H1 (cell line): ENCODE results near the gene NUBPL. TPM values are rescaled to one million over a fixed set of nuclear protein-coding genes. Genes with fewer than 3 reads are reported as not detected.

Experiments used
- CTCF ChIA-PET: fragments of 300-600 bp; sonication (Branson Sonifier 250); formaldehyde crosslinking; loops from one replicate; lab custom pipeline; 2021; ENCODE audit not compliant: partially characterized antibody; lab: Charles Lee
- POLR2A ChIA-PET: fragments of 300-600 bp; sonication (Branson Sonifier 250); formaldehyde crosslinking; loops from one replicate; lab custom pipeline; 2021; ENCODE audit warnings: inconsistent platforms; ENCODE audit not compliant: partially characterized antibody; lab: Charles Lee
- DNase-seq, 2 experiments: peaks; one replicate each; pipeline versions ENCODE4 v3.0.0 to v3.0.0-alpha.2; 2010 to 2022; ENCODE audit warnings: low spot score in 2 of 2, low read depth in 1 of 2, mixed read lengths in 1 of 2
- FAIRE-seq: peaks from 2 replicates; lab custom pipeline; 2011; peaks lifted over from hg19 to GRCh38; lab: Jason Lieb, UNC
- H2AFZ ChIP-seq: 2 replicates; pipeline ENCODE4 v1.8.1; 2012; ENCODE audit warnings: low read length, inconsistent platforms
- H2AK5ac ChIP-seq: 2 replicates; pipeline ENCODE4 v1.6.1; 2013; ENCODE audit warnings: low read depth, low read length
- H2BK120ac ChIP-seq: replicated peaks from 2 replicates; pipeline ENCODE3; 2013; ENCODE audit warnings: low read depth, low read length, inconsistent platforms
- H2BK12ac ChIP-seq: 2 replicates; pipeline ENCODE4 v1.6.1; 2013; ENCODE audit warnings: low read depth, low read length
- H2BK15ac ChIP-seq: 2 replicates; pipeline ENCODE4 v1.6.1; 2013; ENCODE audit warnings: low read length
- H2BK20ac ChIP-seq: 2 replicates; pipeline ENCODE4 v1.6.1; 2013; ENCODE audit warnings: low read length
- H2BK5ac ChIP-seq: 2 replicates; pipeline ENCODE4 v1.6.1; 2013; ENCODE audit warnings: low read depth, low read length
- H3K14ac ChIP-seq: 2 replicates; pipeline ENCODE4 v1.6.1; 2013; ENCODE audit warnings: inconsistent platforms; ENCODE audit not compliant: insufficient read length
- H3K18ac ChIP-seq: 2 replicates; pipeline ENCODE4 v1.6.1; 2013; ENCODE audit warnings: low read length; ENCODE audit errors: extremely low read depth
- H3K23ac ChIP-seq: 2 replicates; pipeline ENCODE4 v1.6.1; 2013; ENCODE audit warnings: inconsistent platforms; ENCODE audit not compliant: insufficient read length
- H3K23me2 ChIP-seq: 2 replicates; pipeline ENCODE4 v1.6.1; 2013; ENCODE audit warnings: low read depth, low read length
- H3K27ac ChIP-seq: 2 replicates; pipeline ENCODE4 v1.6.1; 2011; ENCODE audit warnings: low read depth, low read length, inconsistent platforms
- H3K27me3 ChIP-seq, 4 experiments: replicated peaks in 1 of 4; 1 replicate in 1 of 4; 2 replicates in 3 of 4; pipeline versions ENCODE4 v1.6.1 to v1.8.1; 2011 to 2013; ENCODE audit warnings: low read length in 3 of 4, mild to moderate bottlenecking in 3 of 4, inconsistent platforms in 2 of 4, mixed read lengths in 2 of 4, moderate library complexity in 1 of 4; ENCODE audit not compliant: control insufficient read depth in 3 of 4, insufficient read depth in 3 of 4; ENCODE audit errors: extremely low read depth in 1 of 4
- H3K36me3 ChIP-seq, 4 experiments: 2 replicates each; pipeline versions ENCODE4 v1.6.1 to v1.8.1; 2011 to 2013; ENCODE audit warnings: mild to moderate bottlenecking in 4 of 4, low read length in 3 of 4, moderate library complexity in 2 of 4, control low read depth in 1 of 4, inconsistent platforms in 1 of 4; ENCODE audit not compliant: insufficient read depth in 4 of 4, control insufficient read depth in 2 of 4
- H3K4ac ChIP-seq: replicated peaks from 2 replicates; pipeline ENCODE3; 2013; ENCODE audit warnings: low read length, low read depth, mixed read lengths, inconsistent platforms; ENCODE audit not compliant: insufficient read length
- H3K4me1 ChIP-seq, 4 experiments: replicated peaks in 1 of 4; 1 replicate in 1 of 4; 2 replicates in 3 of 4; pipeline versions ENCODE4 v1.6.1 to v1.8.1; 2011 to 2013; ENCODE audit warnings: low read length in 3 of 4, inconsistent platforms in 2 of 4, mixed read lengths in 1 of 4; ENCODE audit not compliant: insufficient read depth in 4 of 4, control insufficient read depth in 3 of 4
- H3K4me2 ChIP-seq, 2 experiments: 2 replicates each; pipeline versions ENCODE4 v1.6.1 to v1.8.1; 2011 to 2013; ENCODE audit warnings: low read depth in 2 of 2, low read length in 2 of 2, control low read depth in 1 of 2, inconsistent platforms in 1 of 2, mild to moderate bottlenecking in 1 of 2; ENCODE audit not compliant: insufficient read depth in 1 of 2
- H3K4me3 ChIP-seq, 4 experiments: fragments of 200-600, 300-600 bp in 1 of 4; sonication (generic), shearing (Covaris generic), sonication (Bioruptor Twin) in 1 of 4; 2 replicates each; pipeline versions ENCODE4 v1.5.1 to v1.8.1; 2011 to 2016; ENCODE audit warnings: low read length in 4 of 4, low read depth in 3 of 4, control low read depth in 2 of 4, inconsistent platforms in 2 of 4, mild to moderate bottlenecking in 2 of 4, mixed read lengths in 1 of 4, moderate library complexity in 1 of 4; ENCODE audit not compliant: insufficient read depth in 2 of 4; ENCODE audit errors: extremely low read depth in 1 of 4
- H3K56ac ChIP-seq: replicated peaks from 2 replicates; pipeline ENCODE3; 2013; ENCODE audit warnings: low read depth, mild to moderate bottlenecking, mixed read lengths, low read length, inconsistent platforms; ENCODE audit not compliant: insufficient read length
- H3K79me1 ChIP-seq: 2 replicates; pipeline ENCODE4 v1.6.1; 2013; ENCODE audit warnings: low read depth, low read length, control low read depth
- H3K79me2 ChIP-seq, 2 experiments: 2 replicates each; pipeline versions ENCODE4 v1.6.1 to v1.8.1; 2012 to 2013; ENCODE audit warnings: low read length in 2 of 2, mild to moderate bottlenecking in 2 of 2, inconsistent platforms in 1 of 2; ENCODE audit not compliant: insufficient read depth in 2 of 2, control insufficient read depth in 1 of 2
- H3K9ac ChIP-seq, 4 experiments: replicated peaks in 1 of 4; 1 replicate in 1 of 4; 2 replicates in 3 of 4; pipeline versions ENCODE4 v1.6.1 to v1.8.1; 2011 to 2013; ENCODE audit warnings: low read depth in 3 of 4, low read length in 3 of 4, control low read depth in 2 of 4, mild to moderate bottlenecking in 2 of 4, moderate library complexity in 2 of 4, inconsistent platforms in 1 of 4; ENCODE audit errors: extremely low read depth in 1 of 4
- H3K9me3 ChIP-seq, 2 experiments: 2 replicates each; pipeline versions ENCODE4 v1.6.1 to v1.8.1; 2012 to 2013; ENCODE audit warnings: mild to moderate bottlenecking in 2 of 2, moderate library complexity in 2 of 2, control low read depth in 1 of 2, inconsistent platforms in 1 of 2, low read depth in 1 of 2, low read length in 1 of 2, mixed read lengths in 1 of 2; ENCODE audit not compliant: insufficient read depth in 2 of 2
- H4K20me1 ChIP-seq, 2 experiments: replicated peaks in 1 of 2; 2 replicates each; pipeline versions ENCODE3 to v1.8.1; 2011 to 2013; ENCODE audit warnings: inconsistent platforms in 2 of 2, low read length in 2 of 2, mild to moderate bottlenecking in 1 of 2; ENCODE audit not compliant: insufficient read depth in 2 of 2, control insufficient read depth in 1 of 2
- H4K5ac ChIP-seq: 2 replicates; pipeline ENCODE4 v1.6.1; 2013; ENCODE audit warnings: low read length, low read depth, mixed read lengths, inconsistent platforms; ENCODE audit not compliant: insufficient read length
- H4K8ac ChIP-seq: 2 replicates; pipeline ENCODE4 v1.8.0; 2013; ENCODE audit warnings: mild to moderate bottlenecking, moderate library complexity, low read length, inconsistent platforms; ENCODE audit not compliant: insufficient read depth; ENCODE audit errors: extremely low read depth
- H4K91ac ChIP-seq: replicated peaks from 2 replicates; pipeline ENCODE3; 2013; ENCODE audit warnings: low read length, mixed read lengths, inconsistent platforms; ENCODE audit not compliant: insufficient read length
- CTBP2 ChIP-seq: IDR thresholded peaks from 2 replicates; pipeline ENCODE4 v1.7.0; 2011; ENCODE audit warnings: borderline replicate concordance, mild to moderate bottlenecking, moderate library complexity, mixed read lengths, low read length; ENCODE audit not compliant: insufficient read depth, insufficient read length
- CTCF ChIP-seq, 3 experiments: IDR thresholded peaks; 1 replicate in 2 of 3; 2 replicates in 1 of 3; pipeline versions ENCODE4 v1.5.1 to v1.6.1; 2011; ENCODE audit warnings: low read length in 3 of 3, mild to moderate bottlenecking in 3 of 3, inconsistent platforms in 2 of 3, low read depth in 1 of 3, moderate library complexity in 1 of 3; ENCODE audit not compliant: insufficient read depth in 1 of 3; ENCODE audit errors: control extremely low read depth in 1 of 3
- RAD21 ChIP-seq, 2 experiments: IDR thresholded peaks in 1 of 2; conservative IDR thresholded peaks in 1 of 2; 2 replicates each; pipeline ENCODE4 v1.6.1; 2011; ENCODE audit warnings: low read depth in 2 of 2, low read length in 2 of 2, improper control_type of control experiment in 1 of 2, inconsistent platforms in 1 of 2, mild to moderate bottlenecking in 1 of 2, moderate library complexity in 1 of 2
- ZNF274 ChIP-seq: IDR thresholded peaks from 2 replicates; pipeline ENCODE4 v1.7.0; 2012; ENCODE audit warnings: low read length, borderline replicate concordance; ENCODE audit errors: extremely low read depth
- WGBS, 2 experiments: shearing (Covaris generic) in 1 of 2; methylation state at CpG; one replicate each; pipeline versions ENCODE4 v1.1.6 to v1.1.7; 2013 to 2015; ENCODE audit warnings: low lambda C conversion rate in 2 of 2, mixed read lengths in 2 of 2, inconsistent platforms in 1 of 2, low coverage in 1 of 2, missing lambda C conversion rate in 1 of 2; ENCODE audit not compliant: insufficient replicate concordance in 2 of 2, insufficient coverage in 1 of 2, insufficient read length in 1 of 2; ENCODE audit errors: extremely low coverage in 1 of 2, missing lambda C conversion rate in 1 of 2; 5-methylcytosine and 5-hydroxymethylcytosine counted together
- polyA plus RNA-seq, 7 experiments: library from polyadenylated mRNA; depleted of rRNA in 3 of 7; stranded (reverse) in 5 of 7; unstranded in 2 of 7; fragments of >200 nt in 5 of 7; fragments of 200-250 nt in 2 of 7; gene quantifications; 1 replicate in 5 of 7; 2 replicates in 1 of 7; 4 replicates in 1 of 7; pipeline versions ENCODE4 v1.2.1 to v1.2.3, GENCODE V29; 2011 to 2013; ENCODE audit warnings: missing spikeins in 2 of 7, mixed read lengths in 2 of 7
- total RNA-seq: library from RNA; stranded (reverse); fragmentation: NEBNext Ultra II Directional; extraction: Animal tissue kit (Norgen Biotek cat#: 25700); gene quantifications from 2 replicates; pipeline ENCODE4 v1.2.1, GENCODE V29; 2021

Gene NUBPL
- total and polyA plus RNA-seq, 2 of the 8 experiments (the other 6 are each of a cell fraction or from before 2014, with no cell fraction given) = 1.6 to 6.8 TPM

GRCh38 chr14:31745741-31746140, 184.5 kb downstream of the NUBPL start:
- peak in 1 of 2 experiments; percentile 31; a peak in 2 of 4 replicates for TF ChIP-seq RAD21 (IDR thresholded peaks at IDR 0.05 in 1 of 2, conservative IDR thresholded peaks at IDR 0.05 in 1 of 2; ENCODE audit: low read depth in 2 of 2, low read length in 2 of 2)
- TF ChIP-seq CTBP2 = no peak
- peak in 2 of 3 experiments; percentile 19 to 28; a peak in 1 of 4 replicates for TF ChIP-seq CTCF (IDR thresholded peaks at IDR 0.05; ENCODE audit: control extremely low read depth in 1 of 3, insufficient read depth in 1 of 3, low read depth in 1 of 3, low read length in 3 of 3)
- no peak for TF ChIP-seq ZNF274
- Histone ChIP-seq H3K4ac (no peak overlapping the region), H3K27ac (no peak overlapping the region), H2BK12ac (no peak overlapping the region), H3K27me3 (no peaks in the 10 kb centered on the region), H3K79me2 (no peaks in the 10 kb centered on the region), H2AFZ (no peak overlapping the region), H3K9ac (no peak overlapping the region), H3K23ac (no peak overlapping the region), H2BK120ac (no peak overlapping the region), H3K79me1 (no peaks in the 10 kb centered on the region), H3K18ac (no peak overlapping the region), H2BK20ac (no peak overlapping the region), H3K4me3 (no peak overlapping the region), H3K9me3 (peaks cover 15 to 16% of the 10 kb centered on the region in 2 experiments; a peak in 3 of 4 replicates), H3K4me2 (no peak overlapping the region), H4K8ac (no peak overlapping the region), H4K91ac (no peak overlapping the region), H2AK5ac (no peak overlapping the region), H4K20me1 (no peaks in the 10 kb centered on the region), H3K36me3 (no peaks in the 10 kb centered on the region), H2BK15ac (no peak overlapping the region), H3K14ac (no peak overlapping the region), H2BK5ac (no peak overlapping the region), H3K4me1 (no peaks in the 10 kb centered on the region), H4K5ac (no peak overlapping the region), H3K23me2 (no peaks in the 10 kb centered on the region; the same call in 1 of the 2 replicates), H3K56ac (no peak overlapping the region)
- DNase-seq (no peak), FAIRE-seq (peak; percentile 60)
- ChIA-PET POLR2A (no interaction called here), CTCF (interaction anchor here (1.0 to 1.3 kb wide), 2 partner anchors 15 to 19 kb away, joined by 4 read pairs; no protein-coding TSS in a partner anchor)
- WGBS, 2 experiments = 82% methylated on average over 6 of the region's 6 CpGs; no CpG with 5 or more reads in 1 of the 2 experiments
